ENCODE data around the gene ACAP1. TPM values are rescaled to one million over a fixed set of nuclear protein-coding genes. Genes with fewer than 3 reads are reported as not detected.

Gene ACAP1
- polyA plus RNA-seq, 1 donor: 12.2 TPM

DNA sequence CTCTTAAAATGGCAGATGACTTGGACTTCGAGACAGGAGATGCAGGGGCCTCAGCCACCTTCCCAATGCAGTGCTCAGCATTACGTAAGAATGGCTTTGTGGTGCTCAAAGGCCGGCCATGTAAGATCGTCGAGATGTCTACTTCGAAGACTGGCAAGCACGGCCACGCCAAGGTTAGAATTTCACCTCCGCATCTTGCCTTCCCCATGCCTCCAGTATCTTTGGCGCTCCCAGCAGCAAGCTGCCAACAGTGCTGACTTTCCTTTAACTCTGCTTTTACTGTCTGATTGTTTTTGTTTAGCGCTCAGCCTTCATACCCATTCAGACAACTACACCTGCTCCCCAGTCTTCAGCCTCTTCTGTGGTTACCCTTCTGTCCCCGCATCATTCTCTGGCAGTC, 26.7 kb upstream of the ACAP1 start:
- Histone ChIP-seq H3K9me3 (ENCODE audit: control insufficient read depth, low read depth, low read length) (no peaks in the 10 kb centered on the region), H3K4me3 (ENCODE audit: low read length) (peak overlapping the region; percentile 94), H3K4me1 (ENCODE audit: control insufficient read depth, insufficient read depth, low read length) (peaks cover 19% of the 10 kb centered on the region), H3K27me3 (ENCODE audit: control insufficient read depth, insufficient read depth, low read length) (no peaks in the 10 kb centered on the region), H3K27ac (ENCODE audit: low read length) (no peak overlapping the region), H3K36me3 (ENCODE audit: control insufficient read depth, insufficient read depth, low read length) (peaks cover 43% of the 10 kb centered on the region)
- DNase-seq: no peak
- 90% methylated on average over 2 of the region's 12 CpGs for WGBS (ENCODE audit: insufficient coverage, low lambda C conversion rate)

GRCh38 chr17:7311110-7311705, 25.1 kb upstream of the ACAP1 start:
- H3K36me3 ChIP-seq (ENCODE audit: control insufficient read depth, insufficient read depth, low read length): peaks cover 47% of the 10 kb centered on the region
- no peak overlapping the region for H3K27ac ChIP-seq (ENCODE audit: low read length)
- WGBS (ENCODE audit: insufficient coverage, low lambda C conversion rate): 100% methylated on average over 1 of the region's 7 CpGs
- no peak overlapping the region for H3K4me3 ChIP-seq (ENCODE audit: low read length)
- H3K4me1 ChIP-seq (ENCODE audit: control insufficient read depth, insufficient read depth, low read length): peaks cover 24% of the 10 kb centered on the region
- DNase-seq: no peak
- H3K9me3 ChIP-seq (ENCODE audit: control insufficient read depth, low read depth, low read length): no peaks in the 10 kb centered on the region
- H3K27me3 ChIP-seq (ENCODE audit: control insufficient read depth, insufficient read depth, low read length): no peaks in the 10 kb centered on the region

DNA sequence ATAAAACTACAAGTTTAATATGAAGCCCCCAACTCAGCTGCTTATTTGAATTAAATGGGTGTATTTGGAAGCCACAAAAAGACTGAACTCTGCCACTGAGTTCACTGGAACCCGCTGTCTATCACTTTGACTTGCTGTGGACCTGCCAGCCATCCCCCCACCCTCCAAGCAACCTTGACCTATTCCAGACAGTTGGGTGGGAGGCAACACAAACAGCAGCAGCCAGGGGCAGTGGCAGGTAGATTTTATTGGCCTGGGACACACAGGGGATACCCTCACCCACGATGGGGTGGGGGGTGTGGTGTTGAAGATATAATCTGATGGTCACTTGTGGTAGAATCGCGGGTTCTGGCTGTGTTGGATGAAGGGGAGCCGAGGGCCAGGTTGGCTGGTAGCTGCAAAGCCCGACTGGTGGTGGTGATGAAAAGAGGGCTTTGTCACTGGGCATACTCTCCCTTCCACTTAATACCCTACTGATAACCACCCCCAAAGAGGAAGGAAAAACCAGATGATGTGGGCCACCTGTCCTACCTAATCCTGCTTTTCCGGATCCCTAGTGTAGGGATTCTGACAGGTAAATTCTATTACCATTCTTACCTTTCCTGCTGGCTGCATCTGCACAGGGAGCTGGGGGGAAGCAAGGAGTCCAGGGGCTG, 23.8 kb upstream of the ACAP1 start:
- Histone ChIP-seq H3K27ac (ENCODE audit: low read length) (no peak overlapping the region), H3K4me3 (ENCODE audit: low read length) (no peak overlapping the region), H3K9me3 (ENCODE audit: control insufficient read depth, low read depth, low read length) (no peaks in the 10 kb centered on the region), H3K4me1 (ENCODE audit: control insufficient read depth, insufficient read depth, low read length) (peaks cover 24% of the 10 kb centered on the region), H3K36me3 (ENCODE audit: control insufficient read depth, insufficient read depth, low read length) (peaks cover 56% of the 10 kb centered on the region), H3K27me3 (ENCODE audit: control insufficient read depth, insufficient read depth, low read length) (no peaks in the 10 kb centered on the region)
- no CpG with 5 or more reads among the region's 7 CpGs for WGBS (ENCODE audit: insufficient coverage, low lambda C conversion rate)
- DNase-seq: no peak

GRCh38 chr17:7313088-7313889, 23.0 kb upstream of the ACAP1 start:
- H3K9me3 ChIP-seq (ENCODE audit: control insufficient read depth, low read depth, low read length): no peaks in the 10 kb centered on the region
- DNase-seq: no peak
- H3K4me3 ChIP-seq (ENCODE audit: low read length): no peak overlapping the region
- no CpG with 5 or more reads among the region's 7 CpGs for WGBS (ENCODE audit: insufficient coverage, low lambda C conversion rate)
- H3K27me3 ChIP-seq (ENCODE audit: control insufficient read depth, insufficient read depth, low read length): no peaks in the 10 kb centered on the region
- no peak overlapping the region for H3K27ac ChIP-seq (ENCODE audit: low read length)
- peaks cover 64% of the 10 kb centered on the region for H3K36me3 ChIP-seq (ENCODE audit: control insufficient read depth, insufficient read depth, low read length)
- H3K4me1 ChIP-seq (ENCODE audit: control insufficient read depth, insufficient read depth, low read length): peaks cover 24% of the 10 kb centered on the region

- H3K4me3 ChIP-seq (ENCODE audit: low read length): peak overlapping the region; percentile 67
- DNase-seq: no peak
- peaks cover 23% of the 10 kb centered on the region for H3K4me1 ChIP-seq (ENCODE audit: control insufficient read depth, insufficient read depth, low read length)
- H3K9me3 ChIP-seq (ENCODE audit: control insufficient read depth, low read depth, low read length): no peaks in the 10 kb centered on the region
- H3K27ac ChIP-seq (ENCODE audit: low read length): peak overlapping the region; percentile 64
- H3K27me3 ChIP-seq (ENCODE audit: control insufficient read depth, insufficient read depth, low read length): no peaks in the 10 kb centered on the region
- 67% methylated on average over 3 of the region's 9 CpGs for WGBS (ENCODE audit: insufficient coverage, low lambda C conversion rate)
- H3K36me3 ChIP-seq (ENCODE audit: control insufficient read depth, insufficient read depth, low read length): peaks cover 72% of the 10 kb centered on the region
Measured at GRCh38 chr17:7313890-7314718, 22.2 kb upstream of the ACAP1 start.

DNA sequence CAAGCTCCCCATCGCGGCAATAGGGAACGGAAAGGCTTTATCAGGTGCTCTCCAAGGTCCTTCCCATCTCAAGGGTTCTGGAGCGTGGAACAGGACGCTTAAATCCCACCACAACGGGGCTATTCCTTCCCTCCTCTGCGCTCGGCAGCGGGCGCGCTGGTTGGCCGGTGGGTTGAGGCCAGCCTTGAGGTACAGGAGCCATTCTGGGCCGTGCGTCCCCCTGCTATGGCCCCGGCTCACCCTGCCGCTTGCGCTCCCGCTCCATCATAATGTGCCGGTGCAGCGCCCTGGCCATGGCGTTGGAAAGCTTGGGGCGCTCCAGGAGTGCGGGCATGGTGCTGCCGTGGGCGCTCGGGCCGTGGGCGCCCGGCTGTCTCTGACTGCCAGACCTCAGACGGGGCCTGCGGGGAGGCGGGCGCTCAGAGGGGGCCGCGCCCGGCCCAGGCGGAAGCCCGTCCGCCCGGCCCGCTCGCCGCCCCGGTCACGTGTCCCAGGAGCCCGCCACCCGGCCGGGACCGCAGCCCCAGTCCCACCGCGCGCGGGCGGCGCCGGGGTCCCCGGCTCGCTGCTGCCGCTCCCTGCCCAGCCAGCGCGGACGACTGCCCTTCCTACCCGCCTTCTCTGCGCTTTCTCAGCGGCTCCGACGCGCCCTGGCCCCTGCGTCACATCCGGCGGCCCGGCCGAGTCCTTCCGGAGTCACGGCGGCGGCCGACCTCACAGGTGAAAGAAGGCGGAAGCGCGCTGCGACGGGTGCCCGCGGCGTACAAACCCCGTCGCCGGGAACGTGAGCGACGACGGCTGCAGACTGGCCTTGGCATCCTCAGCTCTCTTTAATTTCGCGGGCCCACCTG, 21.4 kb upstream of the ACAP1 start, which contains the start of gene GPS2:
Gene GPS2 (minus strand): TSS at position 642 of the 851 bp plus-strand sequence. CDS start 308 bp downstream, at position 334.
- WGBS (ENCODE audit: insufficient coverage, low lambda C conversion rate): no CpG with 5 or more reads among the region's 95 CpGs

GRCh38 chr17:7315570-7316235, 20.6 kb upstream of the ACAP1 start:
- Histone ChIP-seq H3K36me3 (ENCODE audit: control insufficient read depth, insufficient read depth, low read length) (peaks cover 67% of the 10 kb centered on the region), H3K4me3 (ENCODE audit: low read length) (peak overlapping the region; percentile 67)
- WGBS (ENCODE audit: insufficient coverage, low lambda C conversion rate): no CpG with 5 or more reads among the region's 30 CpGs

More for the DNA sequence above, 21.4 kb upstream of the ACAP1 start, which contains the start of gene GPS2:
- Histone ChIP-seq H3K36me3 (ENCODE audit: control insufficient read depth, insufficient read depth, low read length) (peaks cover 67% of the 10 kb centered on the region), H3K9me3 (ENCODE audit: control insufficient read depth, low read depth, low read length) (no peaks in the 10 kb centered on the region), H3K4me3 (ENCODE audit: low read length) (peak within 1 kb of the TSS; percentile 67), H3K27me3 (ENCODE audit: control insufficient read depth, insufficient read depth, low read length) (no peaks in the 10 kb centered on the region), H3K4me1 (ENCODE audit: control insufficient read depth, insufficient read depth, low read length) (peaks cover 14% of the 10 kb centered on the region), H3K27ac (ENCODE audit: low read length) (peak within 1 kb of the TSS; percentile 91)
- peak; percentile 91 to 94 for DNase-seq

GRCh38 chr17:7317161-7317803, 19.0 kb upstream of the ACAP1 start:
- Histone ChIP-seq H3K27me3 (ENCODE audit: control insufficient read depth, insufficient read depth, low read length) (no peaks in the 10 kb centered on the region), H3K27ac (ENCODE audit: low read length) (no peak overlapping the region), H3K4me1 (ENCODE audit: control insufficient read depth, insufficient read depth, low read length) (peaks cover 12% of the 10 kb centered on the region), H3K36me3 (ENCODE audit: control insufficient read depth, insufficient read depth, low read length) (peaks cover 70% of the 10 kb centered on the region), H3K4me3 (ENCODE audit: low read length) (no peak overlapping the region), H3K9me3 (ENCODE audit: control insufficient read depth, low read depth, low read length) (no peaks in the 10 kb centered on the region)
- no peak for DNase-seq
- WGBS (ENCODE audit: insufficient coverage, low lambda C conversion rate): no CpG with 5 or more reads among the region's 16 CpGs

More at GRCh38 chr17:7315570-7316235, 20.6 kb upstream of the ACAP1 start:
- Histone ChIP-seq H3K27me3 (ENCODE audit: control insufficient read depth, insufficient read depth, low read length) (no peaks in the 10 kb centered on the region), H3K27ac (ENCODE audit: low read length) (peak overlapping the region; percentile 91), H3K4me1 (ENCODE audit: control insufficient read depth, insufficient read depth, low read length) (peaks cover 12% of the 10 kb centered on the region), H3K9me3 (ENCODE audit: control insufficient read depth, low read depth, low read length) (no peaks in the 10 kb centered on the region)
- no peak for DNase-seq

Measured in large intestine (tissue), 3 donors.